Right atrium auricular region (tissue), 2 donors: ENCODE measurements around the gene MMGT1. TPM values are rescaled to one million over a fixed set of nuclear protein-coding genes. Genes with fewer than 3 reads are reported as not detected.

Source experiments
- DNase-seq: peaks from one replicate; pipeline ENCODE4 v3.0.0-alpha.2; 2019; ENCODE audit warnings: low spot score
- H3K27ac ChIP-seq, 2 donors: fragments of 200-600 bp; sonication (generic); 1 replicate in 1 of 2; 2 replicates in 1 of 2; pipeline ENCODE4 v1.5.1; 2016 to 2019
- H3K27me3 ChIP-seq, 2 donors: fragments of 200-600 bp; sonication (generic); one replicate each; pipeline versions ENCODE4 v1.5.1 to v1.6.0; 2017 to 2019
- H3K36me3 ChIP-seq: fragments of 200-600 bp; sonication (generic); one replicate; pipeline ENCODE4 v1.5.1; 2016
- H3K4me1 ChIP-seq, 2 donors: fragments of 200-600 bp; sonication (generic); one replicate each; pipeline versions ENCODE4 v1.5.1 to v1.6.0; 2017 to 2019
- H3K4me3 ChIP-seq, 2 donors: fragments of 200-600 bp; sonication (generic); 1 replicate in 1 of 2; 2 replicates in 1 of 2; pipeline ENCODE4 v1.5.1; 2017 to 2019; ENCODE audit warnings: mild to moderate bottlenecking in 1 of 2, moderate library complexity in 1 of 2
- H3K9me3 ChIP-seq, 2 donors: fragments of 200-600 bp; sonication (generic); one replicate each; pipeline ENCODE4 v1.5.1; 2019
- total RNA-seq, 2 donors: library from RNA; depleted of rRNA; stranded (reverse); fragments of >200 nt; gene quantifications; one replicate each; pipeline ENCODE4 v1.1.0, GENCODE V29; 2016
- TF ChIP-seq, protein P1 (sequence below), 2 donors: fragments of 200-600 bp; sonication (generic); IDR thresholded peaks; one replicate each; pipeline ENCODE4 v1.5.1; 2019; ENCODE audit warnings: antibody characterized with exemption in 2 of 2

The MMGT1 gene
- total RNA-seq, 2 donors from 2014 or later: 24.0 to 27.6 TPM

DNA sequence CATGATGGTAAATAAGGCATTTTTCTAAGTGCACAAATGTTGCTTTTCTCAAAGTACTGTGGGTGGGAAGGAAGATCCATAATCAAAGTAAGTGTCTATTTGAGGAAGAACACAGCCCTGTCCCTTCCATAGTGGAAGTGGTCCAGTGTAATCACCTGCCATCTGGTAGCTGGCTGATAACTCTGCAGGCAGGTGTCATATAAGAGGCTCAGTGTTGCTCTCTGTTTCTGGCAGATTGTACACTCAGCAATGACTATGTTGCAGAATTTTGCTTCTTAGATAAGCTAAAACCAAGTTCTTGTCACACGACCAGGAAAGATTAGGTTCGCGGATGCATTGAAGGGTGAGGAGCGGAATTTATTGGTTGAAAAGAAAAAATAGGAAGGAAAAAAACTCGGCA, 59.4 kb downstream of the MMGT1 start:
- H3K27me3 ChIP-seq: no peaks in the 10 kb centered on the region
- no peaks in the 10 kb centered on the region for H3K9me3 ChIP-seq
- H3K27ac ChIP-seq: no peak overlapping the region
- no peak overlapping the region for H3K4me3 ChIP-seq
- H3K4me1 ChIP-seq: no peaks in the 10 kb centered on the region
- TF ChIP-seq, protein P1, sequence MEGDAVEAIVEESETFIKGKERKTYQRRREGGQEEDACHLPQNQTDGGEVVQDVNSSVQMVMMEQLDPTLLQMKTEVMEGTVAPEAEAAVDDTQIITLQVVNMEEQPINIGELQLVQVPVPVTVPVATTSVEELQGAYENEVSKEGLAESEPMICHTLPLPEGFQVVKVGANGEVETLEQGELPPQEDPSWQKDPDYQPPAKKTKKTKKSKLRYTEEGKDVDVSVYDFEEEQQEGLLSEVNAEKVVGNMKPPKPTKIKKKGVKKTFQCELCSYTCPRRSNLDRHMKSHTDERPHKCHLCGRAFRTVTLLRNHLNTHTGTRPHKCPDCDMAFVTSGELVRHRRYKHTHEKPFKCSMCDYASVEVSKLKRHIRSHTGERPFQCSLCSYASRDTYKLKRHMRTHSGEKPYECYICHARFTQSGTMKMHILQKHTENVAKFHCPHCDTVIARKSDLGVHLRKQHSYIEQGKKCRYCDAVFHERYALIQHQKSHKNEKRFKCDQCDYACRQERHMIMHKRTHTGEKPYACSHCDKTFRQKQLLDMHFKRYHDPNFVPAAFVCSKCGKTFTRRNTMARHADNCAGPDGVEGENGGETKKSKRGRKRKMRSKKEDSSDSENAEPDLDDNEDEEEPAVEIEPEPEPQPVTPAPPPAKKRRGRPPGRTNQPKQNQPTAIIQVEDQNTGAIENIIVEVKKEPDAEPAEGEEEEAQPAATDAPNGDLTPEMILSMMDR (IDR thresholded peaks at IDR 0.05): no peak
- DNase-seq: no peak
- no peaks in the 10 kb centered on the region for H3K36me3 ChIP-seq

Other genes starting within 250 kb of the MMGT1 start
- gene CT45A3, start 205.8 kb downstream of the MMGT1 start, total RNA-seq: not detected
- not detected for gene CT45A5, start 188.5 kb downstream of the MMGT1 start, total RNA-seq
- gene CT45A6, start 171.2 kb downstream of the MMGT1 start, total RNA-seq: not detected
- gene CT45A2, start 154.0 kb downstream of the MMGT1 start, total RNA-seq: not detected
- gene CT45A7, start 136.7 kb downstream of the MMGT1 start, total RNA-seq: not detected
- gene CT45A8, start 119.5 kb downstream of the MMGT1 start, total RNA-seq: not detected
- gene CT45A9, start 102.2 kb downstream of the MMGT1 start, total RNA-seq: not detected
- not detected for gene CT45A10, start 80.5 kb downstream of the MMGT1 start, total RNA-seq
- not detected for gene SAGE1, start 80.3 kb downstream of the MMGT1 start, total RNA-seq
- 10 to 100 TPM; 16.3 to 25.8 TPM for gene SLC9A6, start 11.4 kb upstream of the MMGT1 start, total RNA-seq
- gene FHL1, start 173.5 kb upstream of the MMGT1 start, total RNA-seq: 1,000 to 10,000 TPM in 1 of 2 donors, 100 to 1,000 TPM in 1; 869 to 2,468 TPM